Subcutaneous adipose tissue (tissue), 4 donors: ENCODE data around the gene JADE3. TPM values are rescaled to one million over a fixed set of nuclear protein-coding genes. Genes with fewer than 3 reads are reported as not detected.

Experiments used
- CTCF ChIP-seq: fragments of 450-650 bp; IDR thresholded peaks from one replicate; pipeline ENCODE4 v1.5.1; 2016; ENCODE audit warnings: low read depth, mild to moderate bottlenecking, control low read depth, antibody characterized with exemption, moderate library complexity
- total RNA-seq, 4 donors: library from RNA; depleted of rRNA; stranded (reverse); fragments of >200 nt; gene quantifications; one replicate each; pipeline ENCODE4 v1.1.0, GENCODE V29; 2016

Gene JADE3
- total RNA-seq, 4 donors from 2014 or later = 6.8 to 8.3 (median 8.1) TPM

- TF ChIP-seq CTCF = no peak
Measured at GRCh38 chrX:47026198-47026597, 114.0 kb downstream of the JADE3 start.

- no peak for TF ChIP-seq CTCF
Measured at GRCh38 chrX:47030339-47030738, 118.1 kb downstream of the JADE3 start.

- TF ChIP-seq CTCF = no peak
Measured at GRCh38 chrX:47047989-47048388, 135.8 kb downstream of the JADE3 start.

- TF ChIP-seq CTCF = no peak
Measured at GRCh38 chrX:47059142-47059874, 147.1 kb downstream of the JADE3 start.

- TF ChIP-seq CTCF = no peak
Measured at GRCh38 chrX:47060708-47061107, 148.5 kb downstream of the JADE3 start.

- TF ChIP-seq CTCF = no peak
Measured at GRCh38 chrX:47061238-47061919, 149.2 kb downstream of the JADE3 start.

GRCh38 chrX:47063179-47063578 lies 151.0 kb downstream of the JADE3 start:
- no peak for TF ChIP-seq CTCF
